HepG2 (cell line): ENCODE measurements around the gene LCN2. TPM values are rescaled to one million over a fixed set of nuclear protein-coding genes. Genes with fewer than 3 reads are reported as not detected.

Source experiments
- ATAC-seq: fragments of 200-7000 bp; cut with Tn5 transposase; 3 replicates; pipeline ENCODE4 v1.9.1; 2020; ENCODE audit warnings: mild to moderate bottlenecking, moderate library complexity
- BruUV-seq: library from RNA; stranded (reverse); fragments of 400-500 nt; replicated peaks from 2 replicates; lab custom pipeline; 2021; lab: Mats Ljungman, UMichigan
- CTCF ChIA-PET: fragments of 300-600 bp; formaldehyde crosslinking; extraction: SDS; loops from one replicate; lab custom pipeline; 2021; ENCODE audit warnings: low total read pairs, inconsistent platforms, low intra/inter-chr PET ratio; lab: Yijun Ruan, JAX
- POLR2A ChIA-PET: fragments of 350-600 bp; sonication (Branson Sonifier 250); formaldehyde crosslinking; loops from one replicate; lab custom pipeline; 2020; ENCODE audit warnings: antibody characterized with exemption, inconsistent platforms; lab: Yijun Ruan, JAX
- DNase-seq: peaks from one replicate; pipeline ENCODE4 v3.0.0-alpha.2; 2015; ENCODE audit warnings: low spot score
- FAIRE-seq: peaks from 3 replicates; lab custom pipeline; 2011; peaks lifted over from hg19 to GRCh38; lab: Jason Lieb, UNC
- H2AFZ ChIP-seq: one replicate; pipeline ENCODE4 v1.6.1; 2011; ENCODE audit warnings: low read length, inconsistent platforms
- H3K27ac ChIP-seq: fragments of 300-600 bp; 3 replicates; pipeline ENCODE4 v1.8.0; 2011; ENCODE audit warnings: mixed run types, mild to moderate bottlenecking, mixed read lengths, low read length, inconsistent platforms; ENCODE audit not compliant: insufficient read depth; ENCODE audit errors: extremely low read length
- H3K27me3 ChIP-seq, 2 experiments: fragments of 200-600 bp in 1 of 2; 2 replicates in 1 of 2; 3 replicates in 1 of 2; pipeline versions ENCODE4 v1.6.0 to v1.8.0; 2011; ENCODE audit warnings: low read length in 2 of 2, mild to moderate bottlenecking in 2 of 2, moderate library complexity in 2 of 2, inconsistent platforms in 1 of 2; ENCODE audit not compliant: insufficient read depth in 2 of 2, control insufficient read depth in 1 of 2
- H3K36me3 ChIP-seq, 2 experiments: fragments of 200-600 bp in 1 of 2; replicated peaks in 1 of 2; 2 replicates in 1 of 2; 3 replicates in 1 of 2; pipeline versions ENCODE4 v1.5.1 to v1.8.0; 2011; ENCODE audit warnings: low read length in 2 of 2, inconsistent platforms in 1 of 2; ENCODE audit not compliant: insufficient read depth in 2 of 2, control insufficient read depth in 1 of 2
- H3K4me1 ChIP-seq: 2 replicates; pipeline ENCODE4 v1.5.1; 2012; ENCODE audit warnings: low read length, inconsistent platforms; ENCODE audit not compliant: insufficient read depth
- H3K4me2 ChIP-seq: 2 replicates; pipeline ENCODE4 v1.6.0; 2011; ENCODE audit warnings: low read depth, low read length, inconsistent platforms
- H3K4me3 ChIP-seq, 3 experiments: fragments of 200-600 bp in 1 of 3; sonication (generic), shearing (Covaris generic) in 1 of 3; replicated peaks in 1 of 3; 2 replicates each; pipeline ENCODE4 v1.5.1; 2011 to 2016; ENCODE audit warnings: low read length in 3 of 3, inconsistent platforms in 2 of 3, low read depth in 2 of 3, mild to moderate bottlenecking in 2 of 3, control low read depth in 1 of 3, mixed read lengths in 1 of 3; ENCODE audit not compliant: insufficient read depth in 1 of 3
- H3K79me2 ChIP-seq: one replicate; pipeline ENCODE4 v1.6.1; 2011; ENCODE audit warnings: low read length, inconsistent platforms; ENCODE audit not compliant: insufficient read depth
- H3K9ac ChIP-seq: 2 replicates; pipeline ENCODE4 v1.6.0; 2011; ENCODE audit warnings: mild to moderate bottlenecking, low read depth, low read length, inconsistent platforms; ENCODE audit not compliant: insufficient read depth
- H3K9me3 ChIP-seq: 2 replicates; pipeline ENCODE4 v1.5.1; 2012; ENCODE audit warnings: mild to moderate bottlenecking, low read length
- H4K20me1 ChIP-seq: 2 replicates; pipeline ENCODE4 v1.6.0; 2011; ENCODE audit warnings: inconsistent platforms, mild to moderate bottlenecking, low read length, moderate library complexity; ENCODE audit not compliant: insufficient read depth
- EHMT2 ChIP-seq: fragments of 200-600 bp; sonication (generic); IDR thresholded peaks from 2 replicates; pipeline ENCODE4 v1.7.0; 2017; ENCODE audit warnings: antibody characterized with exemption, low read depth, low read length, borderline replicate concordance
- WGBS: methylation state at CpG from one replicate; pipeline ENCODE4 v1.1.6; 2017; ENCODE audit warnings: low lambda C conversion rate; 5-methylcytosine and 5-hydroxymethylcytosine counted together
- in situ Hi-C: cut with HindIII; loops from 2 replicates; pipeline ENCODE4 v1.10.0; 2017; ENCODE audit warnings: low pct_unique_long_range_greater_than_20kb; ENCODE audit not compliant: extremely low pct_ligation_motif_present
- intact Hi-C: fragments of 100-400 bp; cut with micrococcal nuclease; formaldehyde crosslinking; loops from one replicate; pipeline ENCODE4 v1.10.0; 2022; ENCODE audit not compliant: unreplicated experiment
- polyA plus RNA-seq, 8 experiments: library from polyadenylated mRNA; depleted of rRNA in 3 of 8; stranded (reverse) in 7 of 8; unstranded in 1 of 8; fragments of >200 nt; fragmentation: Illumina TruSeq in 4 of 8; extraction: Trizol in 4 of 8; gene quantifications; 2 replicates each; pipeline versions ENCODE4 v1.2.1 to v1.2.3, GENCODE V29; 2011 to 2016; ENCODE audit warnings: low read depth in 4 of 8, missing spikeins in 1 of 8, mixed read lengths in 1 of 8; ENCODE audit not compliant: insufficient read depth in 1 of 8
- total RNA-seq, 5 experiments: library from RNA; depleted of rRNA; stranded (reverse); fragments of >200 nt; fragmentation: Illumina TruSeq; extraction: Trizol; gene quantifications; 2 replicates each; pipeline ENCODE4 v1.2.3, GENCODE V29; 2016; ENCODE audit warnings: low read depth in 1 of 5
- TF ChIP-seq, protein P1 (sequence below): sonication (generic); formaldehyde crosslinking; IDR thresholded peaks from 2 replicates; pipeline ENCODE4 v1.4.0; 2020; ENCODE audit warnings: missing genetic modification reagents, borderline replicate concordance
- TF ChIP-seq, protein P2 (sequence below): sonication (generic); formaldehyde crosslinking; IDR thresholded peaks from 2 replicates; pipeline ENCODE4 v1.5.1; 2020; ENCODE audit warnings: missing genetic modification reagents, mild to moderate bottlenecking, borderline replicate concordance

LCN2 gene
- total and polyA plus RNA-seq, 2 of the 13 experiments (the other 11 are each of a cell fraction or from before 2014, with no cell fraction given), result 0.38 to 1.4 TPM

DNA sequence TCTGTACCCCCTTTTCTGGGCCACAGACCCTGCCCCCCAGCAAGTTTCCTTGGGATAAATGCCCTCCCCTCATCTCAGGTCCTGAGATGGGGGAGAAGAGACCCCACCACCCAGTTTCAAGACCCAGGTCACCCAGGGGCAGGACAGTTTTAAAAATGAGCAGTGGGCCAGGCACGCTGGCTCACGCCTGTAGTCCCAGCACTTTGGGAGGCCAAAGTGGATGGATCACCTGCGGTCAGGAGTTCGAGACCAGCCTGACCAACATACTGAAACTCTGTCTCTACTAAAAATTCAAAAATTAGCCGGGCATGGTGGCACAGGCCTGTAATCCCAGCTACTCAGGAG, 27.8 kb upstream of the LCN2 start:
- Histone ChIP-seq H4K20me1 (peaks cover 4% of the 10 kb centered on the region; the same call in 1 of the 2 replicates), H3K9me3 (no peaks in the 10 kb centered on the region), H3K79me2 (peaks cover 16% of the 10 kb centered on the region), H3K4me3 (no peak overlapping the region), H3K27me3 (no peaks in the 10 kb centered on the region), H3K9ac (no peak overlapping the region), H3K27ac (no peak overlapping the region)
- WGBS, result 96% methylated on average over 5 of the region's 5 CpGs
- POLR2A ChIA-PET, result interaction anchor here (1.2 kb wide), 1 partner anchor 38 kb away, joined by 3 read pairs; no protein-coding TSS in a partner anchor
- TF ChIP-seq, protein P1, sequence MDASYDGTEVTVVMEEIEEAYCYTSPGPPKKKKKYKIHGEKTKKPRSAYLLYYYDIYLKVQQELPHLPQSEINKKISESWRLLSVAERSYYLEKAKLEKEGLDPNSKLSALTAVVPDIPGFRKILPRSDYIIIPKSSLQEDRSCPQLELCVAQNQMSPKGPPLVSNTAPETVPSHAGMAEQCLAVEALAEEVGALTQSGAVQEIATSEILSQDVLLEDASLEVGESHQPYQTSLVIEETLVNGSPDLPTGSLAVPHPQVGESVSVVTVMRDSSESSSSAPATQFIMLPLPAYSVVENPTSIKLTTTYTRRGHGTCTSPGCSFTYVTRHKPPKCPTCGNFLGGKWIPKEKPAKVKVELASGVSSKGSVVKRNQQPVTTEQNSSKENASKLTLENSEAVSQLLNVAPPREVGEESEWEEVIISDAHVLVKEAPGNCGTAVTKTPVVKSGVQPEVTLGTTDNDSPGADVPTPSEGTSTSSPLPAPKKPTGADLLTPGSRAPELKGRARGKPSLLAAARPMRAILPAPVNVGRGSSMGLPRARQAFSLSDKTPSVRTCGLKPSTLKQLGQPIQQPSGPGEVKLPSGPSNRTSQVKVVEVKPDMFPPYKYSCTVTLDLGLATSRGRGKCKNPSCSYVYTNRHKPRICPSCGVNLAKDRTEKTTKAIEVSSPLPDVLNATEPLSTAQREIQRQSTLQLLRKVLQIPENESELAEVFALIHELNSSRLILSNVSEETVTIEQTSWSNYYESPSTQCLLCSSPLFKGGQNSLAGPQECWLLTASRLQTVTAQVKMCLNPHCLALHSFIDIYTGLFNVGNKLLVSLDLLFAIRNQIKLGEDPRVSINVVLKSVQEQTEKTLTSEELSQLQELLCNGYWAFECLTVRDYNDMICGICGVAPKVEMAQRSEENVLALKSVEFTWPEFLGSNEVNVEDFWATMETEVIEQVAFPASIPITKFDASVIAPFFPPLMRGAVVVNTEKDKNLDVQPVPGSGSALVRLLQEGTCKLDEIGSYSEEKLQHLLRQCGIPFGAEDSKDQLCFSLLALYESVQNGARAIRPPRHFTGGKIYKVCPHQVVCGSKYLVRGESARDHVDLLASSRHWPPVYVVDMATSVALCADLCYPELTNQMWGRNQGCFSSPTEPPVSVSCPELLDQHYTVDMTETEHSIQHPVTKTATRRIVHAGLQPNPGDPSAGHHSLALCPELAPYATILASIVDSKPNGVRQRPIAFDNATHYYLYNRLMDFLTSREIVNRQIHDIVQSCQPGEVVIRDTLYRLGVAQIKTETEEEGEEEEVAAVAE (CRISPR knock-in tag), result no peak
- TF ChIP-seq, protein P2, sequence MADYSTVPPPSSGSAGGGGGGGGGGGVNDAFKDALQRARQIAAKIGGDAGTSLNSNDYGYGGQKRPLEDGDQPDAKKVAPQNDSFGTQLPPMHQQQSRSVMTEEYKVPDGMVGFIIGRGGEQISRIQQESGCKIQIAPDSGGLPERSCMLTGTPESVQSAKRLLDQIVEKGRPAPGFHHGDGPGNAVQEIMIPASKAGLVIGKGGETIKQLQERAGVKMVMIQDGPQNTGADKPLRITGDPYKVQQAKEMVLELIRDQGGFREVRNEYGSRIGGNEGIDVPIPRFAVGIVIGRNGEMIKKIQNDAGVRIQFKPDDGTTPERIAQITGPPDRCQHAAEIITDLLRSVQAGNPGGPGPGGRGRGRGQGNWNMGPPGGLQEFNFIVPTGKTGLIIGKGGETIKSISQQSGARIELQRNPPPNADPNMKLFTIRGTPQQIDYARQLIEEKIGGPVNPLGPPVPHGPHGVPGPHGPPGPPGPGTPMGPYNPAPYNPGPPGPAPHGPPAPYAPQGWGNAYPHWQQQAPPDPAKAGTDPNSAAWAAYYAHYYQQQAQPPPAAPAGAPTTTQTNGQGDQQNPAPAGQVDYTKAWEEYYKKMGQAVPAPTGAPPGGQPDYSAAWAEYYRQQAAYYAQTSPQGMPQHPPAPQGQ, result no peak
- no peak for TF ChIP-seq EHMT2
- TF ChIP-seq, all 625 proteins: peak for 0
- intact Hi-C loops (no loop called here), in situ Hi-C loops (no loop called here)
- CTCF ChIA-PET, result no interaction called here
- H3K4me2 ChIP-seq, result no peak overlapping the region
- ATAC-seq (no peak), DNase-seq (no peak), FAIRE-seq (no peak)
- BruUV-seq, result no TSS peak
- peaks cover 38% of the 10 kb centered on the region for H3K4me1 ChIP-seq
- H2AFZ ChIP-seq, result no peak overlapping the region
- peaks cover 5 to 38% of the 10 kb centered on the region in 2 experiments; a peak in 3 of 5 replicates for H3K36me3 ChIP-seq
